Upper lobe of left lung (tissue), 6 donors: ENCODE data around the gene LRCOL1. TPM values are rescaled to one million over a fixed set of nuclear protein-coding genes. Genes with fewer than 3 reads are reported as not detected.

Experiments
- ATAC-seq, 2 donors: fragments of 200-7000 bp; cut with Tn5 transposase; one replicate each; pipeline ENCODE4 v1.9.1; 2022; ENCODE audit warnings: mild to moderate bottlenecking in 2 of 2, moderate library complexity in 2 of 2; ENCODE audit not compliant: low FRiP score in 2 of 2
- DNase-seq, 2 donors: peaks; one replicate each; pipeline ENCODE4 v3.0.0-alpha.2; 2019 to 2020
- H3K27ac ChIP-seq, 4 donors: fragments of 200-600 bp; sonication (generic); one replicate each; pipeline ENCODE4 v1.5.1; 2016 to 2019
- H3K27me3 ChIP-seq, 4 donors: fragments of 200-600 bp; sonication (generic); one replicate each; pipeline ENCODE4 v1.5.1; 2017 to 2019
- H3K36me3 ChIP-seq, 4 donors: fragments of 200-600 bp; sonication (generic); one replicate each; pipeline ENCODE4 v1.5.1; 2016 to 2019
- H3K4me1 ChIP-seq, 4 donors: fragments of 200-600 bp; sonication (generic); one replicate each; pipeline ENCODE4 v1.5.1; 2018 to 2019
- H3K4me3 ChIP-seq, 4 donors: fragments of 200-600 bp; sonication (generic); one replicate each; pipeline ENCODE4 v1.5.1; 2017 to 2019; ENCODE audit warnings: mild to moderate bottlenecking in 2 of 4, moderate library complexity in 1 of 4
- H3K9me3 ChIP-seq, 4 donors: fragments of 200-600 bp; sonication (generic); one replicate each; pipeline ENCODE4 v1.5.1; 2018 to 2019
- EP300 ChIP-seq, 4 donors: sonication (generic); formaldehyde crosslinking; IDR thresholded peaks; one replicate each; pipeline ENCODE4 v1.5.1; 2017; ENCODE audit warnings: antibody characterized with exemption in 4 of 4, control low read depth in 2 of 4
- POLR2A ChIP-seq, 4 donors: fragments of 450-650 bp; IDR thresholded peaks; one replicate each; pipeline ENCODE4 v1.5.1; 2016 to 2017; ENCODE audit warnings: antibody characterized with exemption in 4 of 4, mild to moderate bottlenecking in 2 of 4
- POLR2AphosphoS5 ChIP-seq, 2 donors: sonication (generic); formaldehyde crosslinking; IDR thresholded peaks; one replicate each; pipeline ENCODE4 v1.5.1; 2017; ENCODE audit warnings: antibody characterized with exemption in 2 of 2
- WGBS, 2 donors: methylation state at CpG; one replicate each; pipeline ENCODE4 v1.1.5; 2017 to 2018; 5-methylcytosine and 5-hydroxymethylcytosine counted together
- total RNA-seq, 6 donors: library from RNA; depleted of rRNA in 4 of 6; stranded (reverse); fragments of >200 nt in 4 of 6; gene quantifications; one replicate each; pipeline versions ENCODE4 v1.1.0 to v1.2.1, GENCODE V29; 2016 to 2021
- TF ChIP-seq, protein P1 (sequence below), 6 experiments: fragments of 450-650 bp in 4 of 6; fragments of 200-600 bp in 2 of 6; sonication (generic) in 2 of 6; IDR thresholded peaks; one replicate each; pipeline ENCODE4 v1.5.1; 2016 to 2019; ENCODE audit warnings: antibody characterized with exemption in 6 of 6
- donor health status: DM: no; HTN: no; CAD: no; lungs with moderate emphysema.
- donor health status: DM: no; HTN: yes; CAD: no; lungs with severe emphysema.

The LRCOL1 gene
- total RNA-seq, 6 donors from 2014 or later = 0.92 to 3.7 TPM; not detected in 4

DNA sequence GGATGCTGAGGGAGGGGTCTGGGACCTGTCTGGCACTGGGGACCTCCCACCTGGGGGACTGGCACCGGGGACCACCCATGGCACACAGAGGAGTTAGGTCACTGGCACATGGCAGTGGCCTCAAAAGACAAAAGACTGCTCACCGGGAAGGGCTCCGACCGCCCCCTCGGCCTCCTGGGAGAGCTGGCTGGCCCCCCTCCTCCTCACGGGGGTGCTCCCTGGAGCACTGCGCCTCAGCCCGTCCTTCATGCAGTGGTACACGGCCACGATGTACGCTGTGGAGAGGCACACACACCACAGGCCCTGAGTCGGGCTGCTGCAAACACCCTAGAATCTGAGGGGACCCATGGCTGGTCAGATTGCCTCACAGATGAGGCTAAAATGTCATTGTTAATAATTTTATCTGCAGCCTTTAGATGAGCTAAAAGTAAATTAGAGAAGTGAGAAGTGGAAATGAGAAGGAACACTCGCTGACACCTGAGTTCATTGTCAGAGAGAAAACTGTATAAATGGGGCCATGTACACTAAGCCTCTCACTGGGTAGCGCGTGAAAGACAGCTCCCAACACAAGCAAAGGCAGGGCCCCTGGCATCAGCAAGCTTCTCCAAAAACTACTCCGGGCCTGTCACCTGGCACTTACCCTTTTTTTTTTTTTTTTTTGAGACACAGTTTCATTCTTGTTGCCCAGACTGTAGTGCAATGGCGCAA, 22.3 kb upstream of the LRCOL1 start:
- no peak overlapping the region for H3K27ac ChIP-seq
- peaks cover 5 to 73% (median 56%) of the 10 kb centered on the region in 4 donors for H3K36me3 ChIP-seq
- no peaks in the 10 kb centered on the region for H3K4me1 ChIP-seq
- WGBS, 2 donors = 73 to 93% methylated on average over 10 to 15 of the region's 17 CpGs
- H3K4me3 ChIP-seq = no peak overlapping the region
- no peaks in the 10 kb centered on the region for H3K9me3 ChIP-seq
- ATAC-seq = no peak
- DNase-seq = peak in 1 of 2 donors; percentile 63
- TF ChIP-seq, protein P1, sequence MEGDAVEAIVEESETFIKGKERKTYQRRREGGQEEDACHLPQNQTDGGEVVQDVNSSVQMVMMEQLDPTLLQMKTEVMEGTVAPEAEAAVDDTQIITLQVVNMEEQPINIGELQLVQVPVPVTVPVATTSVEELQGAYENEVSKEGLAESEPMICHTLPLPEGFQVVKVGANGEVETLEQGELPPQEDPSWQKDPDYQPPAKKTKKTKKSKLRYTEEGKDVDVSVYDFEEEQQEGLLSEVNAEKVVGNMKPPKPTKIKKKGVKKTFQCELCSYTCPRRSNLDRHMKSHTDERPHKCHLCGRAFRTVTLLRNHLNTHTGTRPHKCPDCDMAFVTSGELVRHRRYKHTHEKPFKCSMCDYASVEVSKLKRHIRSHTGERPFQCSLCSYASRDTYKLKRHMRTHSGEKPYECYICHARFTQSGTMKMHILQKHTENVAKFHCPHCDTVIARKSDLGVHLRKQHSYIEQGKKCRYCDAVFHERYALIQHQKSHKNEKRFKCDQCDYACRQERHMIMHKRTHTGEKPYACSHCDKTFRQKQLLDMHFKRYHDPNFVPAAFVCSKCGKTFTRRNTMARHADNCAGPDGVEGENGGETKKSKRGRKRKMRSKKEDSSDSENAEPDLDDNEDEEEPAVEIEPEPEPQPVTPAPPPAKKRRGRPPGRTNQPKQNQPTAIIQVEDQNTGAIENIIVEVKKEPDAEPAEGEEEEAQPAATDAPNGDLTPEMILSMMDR (IDR thresholded peaks at IDR 0.05) = no peak
- TF ChIP-seq POLR2A (IDR thresholded peaks at IDR 0.05) (no peak), EP300 (IDR thresholded peaks at IDR 0.05) (no peak), POLR2AphosphoS5 (IDR thresholded peaks at IDR 0.05) (no peak)
- H3K27me3 ChIP-seq = no peaks in the 10 kb centered on the region

DNA sequence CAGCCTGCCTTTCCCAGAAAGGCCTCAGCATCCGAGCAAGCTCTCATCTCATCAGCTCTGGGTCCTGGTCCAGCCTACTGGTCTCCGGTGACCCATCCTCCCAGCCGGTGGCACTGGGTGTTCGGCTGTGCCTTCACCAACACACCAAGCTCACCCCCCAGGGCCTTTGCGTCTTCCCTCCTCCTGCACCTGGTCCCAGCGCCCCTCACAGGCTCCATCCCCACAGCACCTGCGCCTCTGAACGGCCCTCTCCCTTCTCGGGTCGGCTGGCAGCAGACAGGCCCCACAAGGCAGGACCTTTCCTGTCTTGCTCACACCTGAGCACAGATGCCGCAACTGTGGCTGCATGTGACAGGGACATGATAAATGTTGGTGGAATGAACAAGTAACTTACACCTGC, 21.3 kb upstream of the LRCOL1 start:
- H3K36me3 ChIP-seq = peaks cover 5 to 63% (median 48%) of the 10 kb centered on the region in 4 donors
- 94 to 97% methylated on average over 10 to 11 of the region's 11 CpGs for WGBS, 2 donors
- ATAC-seq = peak in 1 of 2 donors; percentile 22

DNA sequence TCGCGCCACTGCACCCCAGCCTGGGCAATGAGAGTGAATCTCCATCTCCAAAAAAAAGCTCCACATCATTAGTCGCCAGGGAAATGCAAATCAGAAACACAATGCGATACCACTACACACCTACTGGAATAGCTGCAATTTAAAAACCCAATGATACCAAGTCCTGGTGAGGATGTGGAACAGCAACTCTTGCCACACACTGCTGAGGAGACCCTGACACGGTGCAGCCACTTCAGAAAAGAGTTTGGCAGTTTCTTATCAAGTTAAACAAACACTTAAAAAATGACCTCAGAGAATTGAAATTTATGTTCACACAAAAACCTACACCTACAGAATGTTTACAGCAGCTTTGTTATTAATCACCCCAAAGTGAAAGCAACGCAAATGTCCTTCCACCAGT, 20.3 kb upstream of the LRCOL1 start:
- whole genome bisulfite sequencing, 2 donors = 89 to 92% methylated on average over 6 of the region's 6 CpGs
- TF ChIP-seq, protein P1 (IDR thresholded peaks at IDR 0.05) = no peak
- TF ChIP-seq EP300 (IDR thresholded peaks at IDR 0.05) (no peak), POLR2AphosphoS5 (IDR thresholded peaks at IDR 0.05) (no peak), POLR2A (IDR thresholded peaks at IDR 0.05) (no peak)
- H3K9me3 ChIP-seq = no peaks in the 10 kb centered on the region
- H3K36me3 ChIP-seq = peaks cover 2 to 61% (median 49%) of the 10 kb centered on the region in 4 donors
- DNase-seq (no peak), ATAC-seq (no peak)
- no peak overlapping the region for H3K4me3 ChIP-seq
- H3K27ac ChIP-seq = no peak overlapping the region
- H3K4me1 ChIP-seq = no peaks in the 10 kb centered on the region
- H3K27me3 ChIP-seq = no peaks in the 10 kb centered on the region

More for the DNA sequence above, 21.3 kb upstream of the LRCOL1 start:
- TF ChIP-seq POLR2A (IDR thresholded peaks at IDR 0.05) (no peak), POLR2AphosphoS5 (IDR thresholded peaks at IDR 0.05) (no peak), EP300 (IDR thresholded peaks at IDR 0.05) (no peak)
- TF ChIP-seq, protein P1 (IDR thresholded peaks at IDR 0.05) = no peak
- Histone ChIP-seq H3K9me3 (no peaks in the 10 kb centered on the region), H3K27ac (no peak overlapping the region), H3K4me3 (no peak overlapping the region), H3K4me1 (no peaks in the 10 kb centered on the region), H3K27me3 (no peaks in the 10 kb centered on the region)
- no peak for DNase-seq

DNA sequence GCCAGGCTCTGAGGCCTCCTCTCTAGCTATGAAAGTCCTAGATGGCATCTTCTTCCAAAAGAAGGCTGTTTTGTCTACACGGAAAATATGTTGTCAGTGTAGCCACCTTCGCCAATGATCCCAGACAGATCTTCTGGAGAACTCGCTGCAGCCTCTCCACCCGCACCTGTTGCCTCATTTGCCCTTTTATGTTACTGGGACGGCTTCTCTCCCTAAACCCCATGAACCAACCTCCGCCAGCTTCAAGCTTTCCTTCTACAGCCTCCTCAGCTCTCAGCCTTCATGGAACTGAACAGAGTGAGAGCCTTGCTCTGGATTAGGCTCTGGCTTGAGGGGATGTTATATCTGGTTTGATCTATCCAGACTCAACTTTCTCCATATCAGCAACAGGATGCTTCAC, 18.9 kb upstream of the LRCOL1 start:
- ATAC-seq = no peak
- no peaks in the 10 kb centered on the region for H3K9me3 ChIP-seq
- TF ChIP-seq POLR2A (IDR thresholded peaks at IDR 0.05) = no peak
- TF ChIP-seq, protein P1 (IDR thresholded peaks at IDR 0.05) = no peak
- DNase-seq = no peak
- no peaks in the 10 kb centered on the region for H3K4me1 ChIP-seq
- H3K27ac ChIP-seq = no peak overlapping the region
- peaks cover 5 to 61% (median 52%) of the 10 kb centered on the region in 4 donors for H3K36me3 ChIP-seq
- no peak overlapping the region for H3K4me3 ChIP-seq
- WGBS, 2 donors = 96 to 98% methylated on average over 6 of the region's 6 CpGs
- H3K27me3 ChIP-seq = no peaks in the 10 kb centered on the region
